ENCODE results near the gene APCDD1.

The APCDD1 gene

GRCh38 chr18:10488017-10488416, 33.6 kb downstream of the APCDD1 start:
- no peak for TF ChIP-seq EZH2phosphoT487 (IDR thresholded peaks at IDR 0.05; ENCODE audit: borderline replicate concordance, low read length)
- TF ChIP-seq CTCF (IDR thresholded peaks at IDR 0.05; ENCODE audit: low read depth, low read length, poor library complexity, severe bottlenecking): no peak
- no peaks in the 10 kb centered on the region for H3K9me2 ChIP-seq (replicated peaks; ENCODE audit: control insufficient read depth, low read length)
- no peak overlapping the region for H3K4me2 ChIP-seq (ENCODE audit: low read length)
- peaks cover 43% of the 10 kb centered on the region for H3K4me1 ChIP-seq (ENCODE audit: control insufficient read depth, low read length)
- no peaks in the 10 kb centered on the region for H3K79me2 ChIP-seq (ENCODE audit: control insufficient read depth, low read length)
- H4K20me1 ChIP-seq (ENCODE audit: control insufficient read depth, insufficient read depth, low read depth, low read length): no peaks in the 10 kb centered on the region
- H3K27ac ChIP-seq (ENCODE audit: low read depth, low read length): no peak overlapping the region
- no peaks in the 10 kb centered on the region for H3K36me3 ChIP-seq (ENCODE audit: control insufficient read depth, low read length)
- H3F3A ChIP-seq (ENCODE audit: control insufficient read depth, insufficient read depth): 0 out of 2 replicates have a peak, but pooled peaks cover 2% of the 10 kb centered on the region
- no peak overlapping the region for H3K4me3 ChIP-seq (ENCODE audit: low read length)
- no peaks in the 10 kb centered on the region for H3K27me3 ChIP-seq (ENCODE audit: control insufficient read depth, low read length)
- no peaks in the 10 kb centered on the region for H3K9me3 ChIP-seq (ENCODE audit: control insufficient read depth, insufficient read depth, low read length)

GRCh38 chr18:10490401-10491165, 36.1 kb downstream of the APCDD1 start:
- peak overlapping the region; percentile 3; the same call in 1 of the 2 replicates for H3K4me3 ChIP-seq (ENCODE audit: low read length)
- H3K4me1 ChIP-seq (ENCODE audit: control insufficient read depth, low read length): peaks cover 27% of the 10 kb centered on the region
- peak overlapping the region; percentile 37 for H3K4me2 ChIP-seq (ENCODE audit: low read length)
- no peaks in the 10 kb centered on the region for H3F3A ChIP-seq (ENCODE audit: control insufficient read depth, insufficient read depth)
- no peaks in the 10 kb centered on the region for H3K9me2 ChIP-seq (replicated peaks; ENCODE audit: control insufficient read depth, low read length)
- H4K20me1 ChIP-seq (ENCODE audit: control insufficient read depth, insufficient read depth, low read depth, low read length): no peaks in the 10 kb centered on the region
- H3K27ac ChIP-seq (ENCODE audit: low read depth, low read length): no peak overlapping the region
- no peaks in the 10 kb centered on the region for H3K36me3 ChIP-seq (ENCODE audit: control insufficient read depth, low read length)
- no peaks in the 10 kb centered on the region for H3K9me3 ChIP-seq (ENCODE audit: control insufficient read depth, insufficient read depth, low read length)
- H3K79me2 ChIP-seq (ENCODE audit: control insufficient read depth, low read length): no peaks in the 10 kb centered on the region
- TF ChIP-seq CTCF (IDR thresholded peaks at IDR 0.05; ENCODE audit: low read depth, low read length, poor library complexity, severe bottlenecking): peak; percentile 95
- TF ChIP-seq EZH2phosphoT487 (IDR thresholded peaks at IDR 0.05; ENCODE audit: borderline replicate concordance, low read length): no peak
- H3K27me3 ChIP-seq (ENCODE audit: control insufficient read depth, low read length): no peaks in the 10 kb centered on the region

- no peaks in the 10 kb centered on the region for H3K36me3 ChIP-seq (ENCODE audit: control insufficient read depth, low read length)
- H3K4me3 ChIP-seq (ENCODE audit: low read length): no peak overlapping the region
- peaks cover 4% of the 10 kb centered on the region for H3K4me1 ChIP-seq (ENCODE audit: control insufficient read depth, low read length)
- no peaks in the 10 kb centered on the region for H3F3A ChIP-seq (ENCODE audit: control insufficient read depth, insufficient read depth)
- TF ChIP-seq EZH2phosphoT487 (IDR thresholded peaks at IDR 0.05; ENCODE audit: borderline replicate concordance, low read length): no peak
- TF ChIP-seq CTCF (IDR thresholded peaks at IDR 0.05; ENCODE audit: low read depth, low read length, poor library complexity, severe bottlenecking): no peak
- H4K20me1 ChIP-seq (ENCODE audit: control insufficient read depth, insufficient read depth, low read depth, low read length): no peaks in the 10 kb centered on the region
- no peak overlapping the region for H3K27ac ChIP-seq (ENCODE audit: low read depth, low read length)
- no peak overlapping the region for H3K4me2 ChIP-seq (ENCODE audit: low read length)
- peaks cover 1% of the 10 kb centered on the region; the same call in 1 of the 2 replicates for H3K27me3 ChIP-seq (ENCODE audit: control insufficient read depth, low read length)
- H3K79me2 ChIP-seq (ENCODE audit: control insufficient read depth, low read length): no peaks in the 10 kb centered on the region
- H3K9me3 ChIP-seq (ENCODE audit: control insufficient read depth, insufficient read depth, low read length): 0 out of 2 replicates have a peak, but pooled peaks cover 2% of the 10 kb centered on the region
- no peaks in the 10 kb centered on the region for H3K9me2 ChIP-seq (replicated peaks; ENCODE audit: control insufficient read depth, low read length)
Observed at GRCh38 chr18:10495936-10496335, 41.5 kb downstream of the APCDD1 start.
